ENCODE data around the gene SCMH1. TPM values are rescaled to one million over a fixed set of nuclear protein-coding genes. Genes with fewer than 3 reads are reported as not detected.
A peak's percentile ranks its signal among the peaks of the same experiment; 100 is the strongest.
"Not testable (repeated sequence)": the region's sequence is repeated elsewhere in the genome, so short reads cannot be mapped to it uniquely, and the experiment has no call there.

The SCMH1 gene
- total RNA-seq (2014; rRNA removed; shearing (Covaris generic)): 17.4 and 18.0 TPM in 2 replicates

- peak; percentile 13 for DNase-seq (ENCODE audit: low spot score)
Measured at GRCh38 chr1:41241749-41242341, at the start of gene SCMH1. Gene SCMH1 (minus strand): TSS chr1:41242306. CDS start chr1:41186133, 56,173 bp downstream.

DNA sequence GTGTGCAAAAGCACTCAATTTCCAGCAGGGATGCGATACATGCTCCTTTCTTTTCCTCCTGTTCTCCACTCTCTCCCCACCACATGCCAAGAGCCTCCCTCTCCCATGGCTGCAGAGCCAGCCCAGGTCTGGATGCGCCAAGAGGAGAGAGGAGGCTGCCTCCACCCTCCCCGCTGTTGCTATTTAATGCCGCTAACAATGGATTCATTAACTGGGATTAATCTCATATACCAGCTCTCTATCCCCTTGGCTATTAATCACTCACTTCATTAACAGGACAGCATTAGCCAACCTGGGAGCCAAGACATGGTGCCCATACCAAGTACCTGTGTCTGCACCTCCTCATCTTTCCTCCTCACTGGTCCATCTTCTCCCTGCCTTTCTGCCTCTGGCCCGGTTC, 49.1 kb upstream of the SCMH1 start:
- no peak for DNase-seq (ENCODE audit: low spot score)

- no peak for DNase-seq (ENCODE audit: low spot score)
Measured at GRCh38 chr1:41289196-41289595, 47.1 kb upstream of the SCMH1 start.

- DNase-seq (ENCODE audit: low spot score): no peak
Measured at GRCh38 chr1:41286992-41287391, 44.9 kb upstream of the SCMH1 start.

DNA sequence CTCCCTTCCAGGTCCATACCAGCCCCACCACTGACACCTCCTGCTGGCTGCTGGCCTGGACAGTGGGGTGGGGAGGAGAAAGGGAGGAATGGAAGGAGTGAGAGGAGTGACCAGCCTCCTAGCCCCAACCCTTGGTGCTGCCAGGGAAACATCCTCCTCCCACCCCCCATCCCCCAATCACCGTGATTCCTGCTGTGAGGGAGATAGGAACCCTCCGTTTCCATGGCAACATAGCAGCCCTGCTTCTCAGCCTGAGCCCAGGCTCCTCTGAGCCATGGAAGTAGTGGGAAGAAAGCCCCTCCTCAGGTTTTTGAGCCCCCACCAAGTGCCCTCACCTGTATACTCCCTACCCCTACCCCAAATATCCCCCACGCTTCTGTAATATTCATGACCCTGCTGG, 44.4 kb upstream of the SCMH1 start:
- DNase-seq (ENCODE audit: low spot score): no peak

DNA sequence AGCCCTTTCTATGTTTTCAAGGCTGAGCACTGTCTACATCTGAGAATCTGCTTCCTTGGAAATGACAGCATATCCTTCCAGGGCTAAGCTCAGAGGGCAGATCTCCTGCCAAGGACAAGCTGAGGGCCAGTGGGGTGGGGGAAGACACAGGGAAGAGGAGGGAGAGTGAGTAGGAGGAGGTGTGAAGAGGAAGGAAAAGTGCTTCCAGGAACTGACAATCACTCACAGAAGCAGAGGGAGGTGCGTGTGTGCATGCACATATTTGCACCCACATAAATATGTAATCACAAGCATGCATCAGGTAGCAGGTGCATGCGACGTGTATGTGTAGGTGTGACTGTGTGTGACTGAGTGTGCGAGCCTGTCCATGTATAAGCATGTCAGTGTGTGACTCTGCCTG, 43.7 kb upstream of the SCMH1 start:
- DNase-seq (ENCODE audit: low spot score): no peak

DNA sequence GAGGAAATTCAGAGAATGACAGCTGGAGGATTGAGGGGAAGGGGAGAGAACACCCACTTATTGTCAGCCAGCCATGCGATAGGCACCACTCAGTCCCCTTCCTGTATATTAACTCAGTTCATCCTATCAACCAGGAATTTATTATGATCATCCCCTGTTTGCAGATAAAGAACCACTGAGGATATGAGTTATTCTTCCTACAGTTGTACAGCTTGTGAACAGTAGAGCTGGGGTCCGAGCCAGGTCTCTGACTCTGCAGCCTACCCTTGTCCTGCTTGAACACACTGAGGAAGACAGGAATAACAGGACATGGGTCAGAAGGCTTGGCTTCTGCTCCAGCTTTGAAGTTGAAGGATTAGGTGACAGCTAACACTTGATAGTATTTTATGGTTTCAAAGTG, 42.0 kb upstream of the SCMH1 start:
- DNase-seq (ENCODE audit: low spot score): no peak

DNA sequence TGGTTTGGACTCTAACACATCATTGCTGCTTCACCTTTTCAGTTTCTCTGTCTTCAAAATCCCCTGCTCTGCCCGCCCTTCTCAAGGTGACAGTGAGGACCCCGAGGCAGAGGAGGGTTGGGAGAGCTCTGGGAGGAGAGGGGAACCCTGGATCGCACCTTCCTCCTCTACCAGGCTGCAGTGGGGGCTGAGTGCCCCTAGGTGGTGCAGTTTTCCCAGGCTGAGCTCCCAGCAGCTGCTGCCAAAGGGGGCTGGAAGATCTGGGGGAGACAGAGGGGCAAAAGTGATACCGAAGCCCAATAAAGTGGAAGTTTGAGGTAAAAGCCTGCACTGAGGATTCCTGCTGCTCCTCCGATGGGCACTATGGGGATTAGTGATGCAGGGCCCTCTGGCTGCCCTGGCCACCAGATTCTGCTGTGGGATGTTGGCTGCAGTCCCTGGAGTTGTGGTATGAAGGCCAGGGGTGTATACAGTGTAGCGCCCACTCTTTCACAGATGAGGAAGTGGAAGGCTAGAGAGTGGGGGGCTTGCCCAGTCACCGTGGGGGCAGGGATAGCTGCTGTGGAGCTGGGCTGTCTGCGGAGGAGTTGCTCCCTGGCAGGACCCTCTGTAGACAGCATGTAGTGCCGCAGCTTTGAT, 40.7 kb upstream of the SCMH1 start:
- DNase-seq (ENCODE audit: low spot score): peak; percentile 21

DNA sequence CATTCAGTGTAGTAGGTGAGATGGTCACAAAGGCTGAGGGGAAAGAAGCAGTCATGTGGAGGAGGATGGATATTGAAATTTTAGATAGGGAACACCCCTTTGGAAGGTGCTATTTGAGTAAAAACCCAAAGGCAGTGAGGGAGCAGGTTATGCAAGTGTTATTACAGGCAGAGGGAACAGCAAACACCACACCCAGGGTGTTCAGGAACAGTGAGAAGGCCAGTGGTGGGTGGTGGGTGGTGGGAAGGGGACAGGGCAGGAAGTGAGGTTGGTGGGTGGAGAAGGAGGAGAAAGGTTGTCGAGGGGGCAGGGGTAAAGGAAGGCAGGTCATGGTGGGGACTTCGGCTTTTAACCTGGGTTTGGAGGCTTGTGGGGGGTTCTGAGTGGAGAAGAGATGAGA, 39.2 kb upstream of the SCMH1 start:
- DNase-seq (ENCODE audit: low spot score): no peak

GRCh38 chr1:41280202-41281032, 38.3 kb upstream of the SCMH1 start:
- no peak for DNase-seq (ENCODE audit: low spot score)

DNA sequence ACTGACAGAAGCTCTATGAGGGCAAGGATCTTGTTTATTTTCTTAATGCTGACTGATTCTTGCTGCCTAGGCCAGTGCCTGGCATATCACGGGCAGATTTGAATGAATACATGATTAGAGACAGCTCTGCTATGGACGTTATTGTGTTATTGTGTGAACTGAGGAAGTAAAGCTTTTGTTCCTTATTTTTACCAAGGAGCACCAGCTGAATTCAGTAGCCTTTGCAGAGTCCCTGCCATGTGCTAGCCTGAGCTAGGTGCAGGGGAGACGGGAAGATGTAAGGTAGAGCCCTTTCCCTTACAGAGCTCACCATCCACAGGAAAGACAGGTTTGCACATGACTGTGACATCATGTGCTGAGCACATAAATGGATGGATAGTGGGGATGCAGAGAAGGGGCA, 36.0 kb upstream of the SCMH1 start:
- no peak for DNase-seq (ENCODE audit: low spot score)

DNA sequence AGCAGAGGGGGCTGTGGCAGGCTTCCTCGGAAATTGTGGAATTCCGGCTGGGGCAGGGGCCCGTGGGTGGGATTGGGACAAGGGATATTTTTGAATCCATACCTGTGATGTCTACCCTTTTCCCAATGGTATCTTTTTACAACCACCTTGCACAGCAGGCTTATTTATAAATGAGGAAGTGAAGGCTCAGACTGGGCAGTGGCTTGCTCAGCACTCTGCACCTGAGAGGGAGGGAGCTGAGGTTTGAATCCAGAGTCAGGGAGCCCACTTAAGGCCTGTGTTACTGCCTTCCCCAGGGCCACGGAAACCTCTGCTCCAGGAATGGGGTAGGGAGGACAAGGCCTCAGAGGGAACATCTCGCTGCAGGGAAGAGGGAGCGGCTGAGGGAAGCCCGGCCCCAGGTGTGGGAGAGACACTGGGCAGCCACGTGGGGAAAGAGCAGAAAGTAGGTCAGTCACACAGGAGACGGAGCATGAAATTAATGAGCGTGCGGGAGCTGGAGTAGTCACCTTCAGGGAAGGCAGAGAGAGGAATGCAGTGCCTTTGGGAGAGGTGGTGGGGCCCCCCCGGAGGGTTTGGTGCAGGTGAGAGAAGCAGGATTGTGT, 35.4 kb upstream of the SCMH1 start:
- DNase-seq (ENCODE audit: low spot score): no peak

GRCh38 chr1:41275831-41276230, 33.7 kb upstream of the SCMH1 start:
- no peak for DNase-seq (ENCODE audit: low spot score)

- no peak for DNase-seq (ENCODE audit: low spot score)
Measured at GRCh38 chr1:41274752-41275545, 32.8 kb upstream of the SCMH1 start.

GRCh38 chr1:41272601-41273000, 30.5 kb upstream of the SCMH1 start:
- DNase-seq (ENCODE audit: low spot score): no peak

DNA sequence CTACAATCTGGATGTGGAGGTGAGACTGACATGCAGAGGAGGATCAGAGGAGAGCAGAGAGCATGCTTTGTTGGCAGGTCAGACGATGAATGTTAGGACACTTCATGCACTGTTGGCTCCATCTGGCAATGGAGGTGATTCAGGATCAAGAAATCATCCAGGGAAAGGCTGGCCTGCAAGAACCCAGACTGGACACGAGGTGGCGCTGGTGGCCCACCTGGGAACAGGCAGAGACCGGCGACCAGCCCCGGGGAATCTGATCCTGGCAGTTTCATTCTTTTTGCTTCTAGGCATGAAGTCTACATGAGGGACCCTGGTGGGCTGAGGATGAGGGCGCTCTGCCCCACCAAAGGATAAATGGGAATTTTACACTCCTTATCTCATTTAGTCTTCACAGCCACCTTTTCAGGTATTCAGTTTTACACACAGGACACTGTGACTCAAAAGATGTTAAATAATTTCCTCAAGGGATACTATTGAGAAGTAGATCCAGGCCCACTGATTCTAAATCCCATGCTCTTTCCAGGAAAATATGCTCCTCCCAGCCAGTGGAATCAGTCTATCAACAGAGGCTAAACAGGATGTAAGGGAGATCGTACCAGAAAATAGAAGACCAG, 26.2 kb upstream of the SCMH1 start:
- DNase-seq (ENCODE audit: low spot score): peak; percentile 67

DNA sequence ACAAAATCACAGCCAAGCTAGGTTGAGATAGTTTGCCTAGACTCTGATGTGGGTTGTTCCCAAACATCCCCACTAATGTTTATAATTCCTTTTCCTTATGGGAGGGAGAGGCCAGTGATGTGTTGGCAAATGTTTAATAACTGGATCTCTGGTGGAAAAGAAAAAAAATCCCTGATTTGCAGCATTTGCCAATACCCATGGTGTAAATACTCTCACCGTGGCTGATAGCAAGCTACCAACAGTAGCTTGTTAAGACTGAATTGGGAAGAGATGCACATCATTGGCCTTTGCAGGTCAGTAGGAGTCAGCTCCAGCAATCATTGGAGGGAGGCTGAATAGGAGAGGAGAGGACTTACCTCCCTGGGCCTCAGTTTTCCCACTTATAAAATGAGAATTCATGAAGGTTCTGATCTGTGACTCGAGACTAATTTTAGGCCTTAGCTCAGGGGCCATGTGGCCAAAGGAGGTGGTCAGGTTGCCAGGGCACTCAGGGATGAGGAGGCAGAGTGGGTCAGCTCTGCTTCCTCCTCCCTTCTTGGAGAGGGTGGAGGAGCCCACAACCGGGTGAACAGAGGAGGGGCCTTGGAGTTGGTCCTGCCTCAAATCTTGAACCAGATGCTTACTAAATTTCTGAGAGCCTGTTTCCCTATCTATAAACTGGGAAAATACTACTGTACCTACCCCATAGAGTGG, 20.0 kb upstream of the SCMH1 start:
- no peak for DNase-seq (ENCODE audit: low spot score)

- no peak for DNase-seq (ENCODE audit: low spot score)
Measured at GRCh38 chr1:41260768-41261167, 18.7 kb upstream of the SCMH1 start.

DNA sequence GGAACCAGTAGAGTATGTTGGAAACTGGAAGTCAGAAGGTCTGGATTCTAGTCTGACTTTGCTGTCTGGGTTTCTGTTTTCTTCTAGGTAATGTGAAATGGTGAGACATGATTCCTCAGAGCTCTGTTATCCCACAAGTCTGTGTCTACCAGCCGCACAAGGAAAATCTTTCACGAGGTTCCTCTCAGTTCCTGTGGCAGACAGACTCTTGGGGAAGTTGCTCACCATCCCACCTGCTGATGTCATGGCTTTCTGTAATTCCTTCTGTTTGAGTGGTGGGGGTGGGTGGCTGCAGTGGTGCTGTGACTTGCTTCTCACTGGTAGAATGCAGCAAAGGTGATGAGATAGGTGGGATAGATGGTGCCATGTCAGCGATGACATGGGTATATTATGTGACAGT, 17.1 kb upstream of the SCMH1 start:
- DNase-seq (ENCODE audit: low spot score): no peak

DNA sequence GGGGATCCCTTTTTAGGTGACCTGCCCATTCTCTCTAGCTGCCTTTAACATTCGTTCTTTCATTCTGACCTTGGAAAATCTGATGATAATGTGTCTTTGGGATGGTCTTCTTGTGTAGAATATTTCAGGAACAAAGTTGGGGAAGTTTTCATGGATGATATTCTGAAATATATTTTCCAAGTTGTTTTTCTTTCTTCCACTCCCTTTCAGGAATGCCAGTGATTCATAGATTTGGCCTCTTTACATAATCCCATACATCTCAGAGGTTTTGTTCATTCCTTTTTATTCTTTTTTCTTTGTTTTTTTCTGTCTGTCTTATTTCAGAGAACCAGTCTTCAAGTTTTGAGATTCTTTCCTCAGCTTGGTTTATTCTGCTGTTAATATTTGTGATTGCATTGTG, 13.9 kb upstream of the SCMH1 start:
- DNase-seq (ENCODE audit: low spot score): no peak

DNA sequence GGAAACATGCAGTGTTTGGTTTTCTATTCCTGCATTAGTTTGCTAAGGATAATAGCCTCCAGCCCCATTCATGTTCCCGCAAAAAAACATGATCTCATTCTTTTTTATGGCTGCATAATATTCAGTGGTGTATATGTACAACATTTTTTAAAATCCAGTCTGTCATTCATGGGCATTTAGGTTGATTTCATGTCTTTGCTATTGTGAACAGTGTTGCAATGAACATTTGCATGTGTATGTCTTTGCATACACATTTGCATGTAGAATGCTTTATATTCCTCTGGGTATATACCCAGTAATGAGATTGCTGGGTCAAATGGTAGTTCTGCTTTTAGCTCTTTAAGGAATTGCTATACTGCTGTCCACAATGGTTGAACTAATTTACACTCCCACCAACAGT, 9.0 kb upstream of the SCMH1 start:
- not testable (repeated sequence) for DNase-seq (ENCODE audit: low spot score)
